Activated CD4-positive, alpha-beta memory T cell treated with anti-CD3 and anti-CD28 coated beads, Interleukin-2, amount 10 ng/mL, durations not matched to agents 7 days and 5 days (primary cell): ENCODE measurements around the gene NETO1. TPM values are rescaled to one million over a fixed set of nuclear protein-coding genes. Genes with fewer than 3 reads are reported as not detected.

Experiments
- CTCF ChIA-PET: fragments of 350-600 bp; sonication (Branson Sonifier 250); formaldehyde crosslinking; loops from one replicate; lab custom pipeline; 2021; ENCODE audit warnings: antibody characterized with exemption, inconsistent platforms; lab: Charles Lee
- POLR2A ChIA-PET: fragments of 350-600 bp; sonication (Branson Sonifier 250); formaldehyde crosslinking; loops from one replicate; lab custom pipeline; 2021; ENCODE audit warnings: antibody characterized with exemption; lab: Charles Lee
- DNase-seq: peaks from one replicate; pipeline ENCODE4 v3.0.0-alpha.2; 2020
- H3K27ac Mint-ChIP-seq: one replicate; pipeline ENCODE4 v1.8.0; 2021; ENCODE audit warnings: mild to moderate bottlenecking, mixed read lengths
- H3K27me3 Mint-ChIP-seq: one replicate; pipeline ENCODE4 v1.8.0; 2021; ENCODE audit warnings: mixed read lengths
- H3K36me3 Mint-ChIP-seq: one replicate; pipeline ENCODE4 v1.8.0; 2021; ENCODE audit warnings: low read depth, mixed read lengths
- H3K4me1 Mint-ChIP-seq: one replicate; pipeline ENCODE4 v1.8.0; 2021; ENCODE audit warnings: mixed read lengths
- H3K4me3 Mint-ChIP-seq: one replicate; pipeline ENCODE4 v1.8.0; 2021; ENCODE audit warnings: mild to moderate bottlenecking, mixed read lengths
- H3K9me3 Mint-ChIP-seq: one replicate; pipeline ENCODE4 v1.8.0; 2021; ENCODE audit warnings: mixed read lengths
- total RNA-seq, 2 experiments: library from RNA; stranded (reverse); gene quantifications; one replicate each; pipeline ENCODE4 v1.2.3, GENCODE V29; 2021

NETO1 gene
- total RNA-seq, 2 experiments from 2014 or later = not detected

DNA sequence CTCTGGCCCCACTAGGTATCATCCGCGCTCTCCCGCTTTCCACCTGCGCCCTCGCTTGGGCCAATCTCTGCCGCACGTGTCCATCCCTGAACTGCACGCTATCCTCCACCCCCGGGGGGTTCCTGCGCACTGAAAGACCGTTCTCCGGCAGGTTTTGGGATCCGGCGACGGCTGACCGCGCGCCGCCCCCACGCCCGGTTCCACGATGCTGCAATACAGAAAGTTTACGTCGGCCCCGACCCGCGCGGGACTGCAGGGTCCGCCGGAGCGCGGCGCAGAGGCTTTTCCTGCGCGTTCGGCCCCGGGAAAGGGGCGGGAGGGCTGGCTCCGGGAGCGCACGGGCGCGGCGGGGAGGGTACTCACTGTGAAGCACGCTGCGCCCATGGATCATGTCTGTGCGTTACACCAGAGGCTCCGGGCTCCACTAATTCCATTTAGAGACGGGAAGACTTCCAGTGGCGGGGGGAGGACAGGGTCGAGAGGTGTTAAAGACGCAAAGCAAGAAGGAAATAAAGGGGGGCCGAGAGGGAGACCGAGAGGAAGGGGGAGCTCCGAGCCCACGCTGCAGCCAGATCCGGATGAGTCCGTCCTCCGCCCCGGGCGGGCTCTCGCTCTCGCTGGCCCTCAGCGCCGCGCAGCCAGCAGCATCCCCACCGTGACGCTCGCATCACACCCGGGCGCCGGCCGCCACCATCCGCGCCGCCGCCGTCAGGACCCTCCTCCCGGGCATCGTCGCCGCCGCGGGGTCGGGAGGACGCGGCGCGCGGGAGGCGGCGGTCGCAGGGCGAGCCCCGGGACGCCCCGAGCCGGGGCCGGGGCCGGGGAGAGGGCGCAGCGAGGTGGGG lies 664 bp downstream of the NETO1 start:
- H3K27ac Mint-ChIP-seq = no peak overlapping the region
- no peaks in the 10 kb centered on the region for H3K4me1 Mint-ChIP-seq
- H3K9me3 Mint-ChIP-seq = peaks cover 4% of the 10 kb centered on the region
- ChIA-PET CTCF (no interaction called here), POLR2A (no interaction called here)
- no peak for DNase-seq
- peaks cover 7% of the 10 kb centered on the region for H3K36me3 Mint-ChIP-seq
- H3K4me3 Mint-ChIP-seq = no peak overlapping the region
- peaks cover 21% of the 10 kb centered on the region for H3K27me3 Mint-ChIP-seq

DNA sequence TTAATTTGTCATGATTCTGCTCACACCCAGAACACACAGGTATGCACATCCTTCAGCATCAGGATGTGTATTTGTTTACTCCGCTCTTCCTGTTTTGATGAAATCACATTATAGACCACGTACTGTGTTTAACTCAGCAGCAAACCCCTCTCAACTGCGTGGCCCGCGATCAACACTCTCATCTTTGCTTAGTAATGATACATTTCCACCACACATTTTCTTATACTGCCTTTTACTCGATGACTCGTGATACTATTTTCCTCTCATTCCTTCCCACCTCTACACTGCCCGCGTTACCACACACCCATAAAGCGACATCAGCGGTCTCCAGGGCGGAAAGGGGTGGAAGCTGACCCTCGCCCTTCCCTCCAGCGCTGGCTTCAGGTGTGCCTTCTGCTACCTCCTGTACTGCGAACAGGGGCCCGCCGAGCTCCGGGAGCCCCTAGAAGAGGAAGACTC lies 1.3 kb downstream of the NETO1 start:
- Mint-ChIP-seq H3K27me3 (peaks cover 21% of the 10 kb centered on the region), H3K36me3 (peaks cover 7% of the 10 kb centered on the region), H3K9me3 (peaks cover 7% of the 10 kb centered on the region), H3K4me1 (no peaks in the 10 kb centered on the region), H3K4me3 (no peak overlapping the region), H3K27ac (no peak overlapping the region)
- ChIA-PET CTCF (no interaction called here), POLR2A (no interaction called here)
- no peak for DNase-seq

DNA sequence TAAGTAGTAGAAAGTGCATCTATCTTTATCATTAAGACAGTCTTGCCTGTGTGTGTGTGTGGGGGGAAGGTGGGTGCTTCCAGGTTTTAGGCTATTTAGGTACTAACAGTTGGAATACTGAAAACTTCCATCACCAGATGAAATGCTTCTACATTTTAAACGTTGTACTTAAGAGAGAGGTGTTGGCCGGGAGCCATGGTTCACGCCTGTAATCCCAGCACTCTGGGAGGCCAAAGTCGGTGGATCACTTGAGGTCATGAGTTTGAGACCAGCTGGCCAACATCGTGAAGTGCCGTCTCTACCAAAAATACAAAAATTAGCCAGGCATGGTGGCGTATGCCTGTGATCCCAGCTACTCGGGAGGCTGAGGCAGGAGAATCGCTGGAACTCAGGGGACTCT lies 4.0 kb downstream of the NETO1 start:
- Mint-ChIP-seq H3K36me3 (peaks cover 4% of the 10 kb centered on the region), H3K4me1 (no peaks in the 10 kb centered on the region), H3K27me3 (peaks cover 17% of the 10 kb centered on the region), H3K4me3 (no peak overlapping the region), H3K9me3 (peaks cover 7% of the 10 kb centered on the region), H3K27ac (no peak overlapping the region)
- ChIA-PET CTCF (no interaction called here), POLR2A (no interaction called here)
- no peak for DNase-seq

DNA sequence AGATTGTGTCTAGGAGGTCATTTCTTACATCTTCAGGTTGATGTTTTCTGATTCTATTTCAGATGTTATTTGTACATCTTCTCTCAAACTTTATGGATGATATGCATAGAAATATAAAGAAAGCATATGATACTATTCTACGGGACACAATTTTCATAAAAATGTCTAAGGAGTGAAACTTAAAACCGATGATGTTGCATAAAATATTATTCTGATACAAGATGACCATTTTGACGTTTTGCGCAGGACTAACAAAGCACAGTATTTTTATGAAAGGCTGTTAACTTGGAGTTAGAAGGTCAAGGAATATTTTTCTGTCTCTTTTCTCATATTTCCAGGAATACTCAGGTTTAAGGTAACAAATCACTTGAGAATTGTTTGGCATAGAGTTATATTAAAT lies 8.7 kb downstream of the NETO1 start:
- H3K27ac Mint-ChIP-seq = no peak overlapping the region
- H3K4me1 Mint-ChIP-seq = no peaks in the 10 kb centered on the region
- DNase-seq = no peak
- H3K27me3 Mint-ChIP-seq = no peaks in the 10 kb centered on the region
- H3K9me3 Mint-ChIP-seq = peaks cover 5% of the 10 kb centered on the region
- H3K4me3 Mint-ChIP-seq = no peak overlapping the region
- ChIA-PET CTCF (no interaction called here), POLR2A (no interaction called here)
- no peaks in the 10 kb centered on the region for H3K36me3 Mint-ChIP-seq

DNA sequence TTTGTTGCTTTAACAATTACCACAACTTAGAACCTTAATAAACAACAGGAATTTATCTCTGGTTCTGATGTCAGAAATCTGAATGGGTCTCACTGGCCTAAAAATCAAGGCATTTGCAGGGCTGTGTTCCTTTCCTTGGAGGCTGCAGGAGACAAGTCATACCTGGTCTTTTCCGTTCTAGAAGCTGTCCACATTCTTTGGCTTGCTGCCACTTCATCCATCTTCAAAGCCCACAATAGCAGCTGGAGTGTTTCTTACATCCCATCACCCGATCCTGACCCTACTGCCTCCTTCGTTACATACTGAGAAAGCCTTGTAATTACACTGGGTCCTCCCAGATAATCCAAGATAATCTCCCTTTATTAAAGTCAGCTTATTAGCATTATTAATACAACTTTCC lies 18.1 kb downstream of the NETO1 start:
- Mint-ChIP-seq H3K27ac (no peak overlapping the region), H3K4me1 (no peaks in the 10 kb centered on the region), H3K27me3 (no peaks in the 10 kb centered on the region), H3K4me3 (no peak overlapping the region), H3K9me3 (peaks cover 16% of the 10 kb centered on the region), H3K36me3 (no peaks in the 10 kb centered on the region)
- ChIA-PET CTCF (no interaction called here), POLR2A (no interaction called here)
- no peak for DNase-seq

DNA sequence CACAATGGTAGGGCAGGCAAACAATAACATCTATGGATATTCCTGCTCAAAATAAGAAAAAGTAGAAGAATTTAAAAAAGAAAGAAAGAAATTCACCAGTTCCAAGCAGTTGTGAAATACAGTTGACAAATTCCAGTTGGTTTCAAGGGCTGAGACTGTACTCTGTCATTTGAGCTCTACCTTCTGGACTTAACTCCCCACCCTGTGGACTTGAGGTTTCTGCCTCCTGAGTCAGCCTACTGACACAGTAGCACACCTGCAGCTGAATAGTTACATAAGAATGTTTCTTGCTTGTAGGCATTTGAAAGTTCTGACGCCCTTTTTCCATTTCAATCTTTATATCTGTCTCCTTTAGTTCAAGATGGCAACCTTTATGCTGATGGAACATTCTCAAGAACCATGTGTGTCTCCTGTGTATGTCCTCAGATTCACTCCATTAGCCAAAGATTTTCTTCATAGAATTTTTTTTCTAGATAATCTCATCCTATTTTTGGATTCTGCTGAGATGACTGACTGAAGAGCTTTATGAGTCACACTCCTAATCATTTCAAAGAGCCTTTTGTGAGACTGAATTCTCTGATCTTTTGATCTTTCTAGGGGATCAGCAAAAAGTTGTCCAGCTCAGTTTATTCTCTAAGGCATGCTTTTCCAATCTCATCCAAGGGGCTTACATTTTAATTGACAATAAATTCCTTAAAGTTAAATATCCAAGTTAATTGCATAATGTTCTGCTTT lies 19.1 kb downstream of the NETO1 start:
- peaks cover 16% of the 10 kb centered on the region for H3K9me3 Mint-ChIP-seq
- no peaks in the 10 kb centered on the region for H3K4me1 Mint-ChIP-seq
- H3K36me3 Mint-ChIP-seq = no peaks in the 10 kb centered on the region
- CTCF ChIA-PET = interaction anchor here (0.9 kb wide), 1 partner anchor 21 kb away, joined by 3 read pairs; no protein-coding TSS in a partner anchor
- POLR2A ChIA-PET = no interaction called here
- no peak overlapping the region for H3K4me3 Mint-ChIP-seq
- no peak overlapping the region for H3K27ac Mint-ChIP-seq
- no peaks in the 10 kb centered on the region for H3K27me3 Mint-ChIP-seq
- DNase-seq = no peak

DNA sequence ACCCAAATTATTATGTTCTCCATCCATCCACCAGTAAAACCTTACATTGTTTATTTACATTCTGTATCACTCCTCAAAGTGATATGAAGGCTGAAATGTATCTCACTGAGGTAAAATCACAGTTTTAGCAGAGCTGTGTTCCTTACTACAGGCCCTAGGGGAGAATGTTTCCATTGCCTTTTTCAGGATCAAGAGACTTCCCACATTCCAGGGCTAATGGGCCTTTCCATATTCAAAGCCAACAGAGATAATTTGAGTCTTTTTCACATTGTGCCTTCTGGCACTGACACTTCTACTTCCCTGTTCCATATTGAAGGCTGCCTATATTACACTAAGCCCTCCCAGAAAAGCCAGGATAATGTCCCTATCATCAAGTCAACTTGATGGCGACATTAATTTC lies 20.0 kb downstream of the NETO1 start:
- no peak for DNase-seq
- no peaks in the 10 kb centered on the region for H3K27me3 Mint-ChIP-seq
- POLR2A ChIA-PET = no interaction called here
- H3K27ac Mint-ChIP-seq = no peak overlapping the region
- no peak overlapping the region for H3K4me3 Mint-ChIP-seq
- no peaks in the 10 kb centered on the region for H3K36me3 Mint-ChIP-seq
- H3K4me1 Mint-ChIP-seq = no peaks in the 10 kb centered on the region
- CTCF ChIA-PET = no interaction called here
- H3K9me3 Mint-ChIP-seq = peaks cover 18% of the 10 kb centered on the region

DNA sequence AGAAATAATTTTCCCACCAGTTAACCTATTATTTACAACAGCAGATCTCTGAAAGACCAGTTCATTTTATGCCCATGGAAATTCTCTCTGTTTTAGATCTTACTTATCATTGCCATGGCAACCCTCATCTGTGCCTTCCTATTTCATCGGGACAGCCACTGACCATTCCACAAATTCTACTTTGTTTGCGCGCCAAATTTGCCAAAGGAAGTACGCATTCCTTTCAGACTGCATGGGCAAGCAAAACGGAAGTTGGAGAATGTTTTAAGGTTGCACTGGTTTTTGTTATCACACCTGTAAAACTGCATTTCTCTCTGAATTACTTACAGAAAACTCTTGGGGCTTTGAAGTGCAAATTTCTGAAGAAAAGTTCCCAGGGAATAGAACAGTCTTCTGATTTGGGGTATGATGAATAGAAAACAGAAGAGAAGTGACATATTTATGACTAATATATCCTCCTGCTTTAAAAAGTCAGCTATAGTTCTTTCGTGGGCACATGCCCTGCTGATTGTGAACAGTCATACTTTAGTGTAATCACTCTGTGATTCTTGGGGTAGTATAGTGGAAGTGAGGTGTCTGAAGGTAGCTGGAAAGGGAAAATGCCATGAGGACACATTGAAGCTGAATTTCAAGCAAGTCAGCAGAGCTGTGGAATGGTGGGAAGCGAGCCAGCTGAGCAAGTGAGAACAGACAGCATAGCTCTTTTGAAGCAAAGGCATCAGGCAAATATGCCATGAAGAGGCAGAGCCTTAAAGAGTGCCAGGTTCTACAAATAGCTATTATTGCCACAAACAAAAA lies 20.9 kb downstream of the NETO1 start:
- H3K27me3 Mint-ChIP-seq = no peaks in the 10 kb centered on the region
- no peaks in the 10 kb centered on the region for H3K4me1 Mint-ChIP-seq
- no peak for DNase-seq
- no peak overlapping the region for H3K4me3 Mint-ChIP-seq
- H3K27ac Mint-ChIP-seq = no peak overlapping the region
- ChIA-PET POLR2A (no interaction called here), CTCF (no interaction called here)
- H3K9me3 Mint-ChIP-seq = peaks cover 14% of the 10 kb centered on the region
- H3K36me3 Mint-ChIP-seq = no peaks in the 10 kb centered on the region

DNA sequence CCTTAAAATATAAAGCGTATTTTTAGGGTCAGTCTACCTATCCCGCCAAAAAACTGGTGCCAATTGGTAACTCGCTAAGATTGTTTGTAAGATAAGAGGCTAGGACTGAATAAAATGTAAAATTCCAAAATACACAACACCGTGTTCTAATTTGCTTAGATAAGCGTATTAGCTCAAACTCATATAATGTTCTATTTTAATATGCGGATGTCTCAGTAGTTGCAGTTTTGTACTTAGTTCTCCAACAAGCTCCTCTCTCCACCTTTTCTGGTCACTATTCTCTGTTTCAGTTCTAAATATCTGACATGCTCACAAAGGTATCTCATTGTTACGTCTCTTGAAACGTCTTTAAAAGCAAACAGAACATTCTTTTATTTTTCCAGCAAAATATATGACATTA lies 24.0 kb downstream of the NETO1 start:
- no peak for DNase-seq
- Mint-ChIP-seq H3K36me3 (no peaks in the 10 kb centered on the region), H3K4me1 (no peaks in the 10 kb centered on the region), H3K27ac (no peak overlapping the region), H3K27me3 (no peaks in the 10 kb centered on the region), H3K9me3 (peaks cover 11% of the 10 kb centered on the region), H3K4me3 (no peak overlapping the region)
- ChIA-PET POLR2A (no interaction called here), CTCF (no interaction called here)

DNA sequence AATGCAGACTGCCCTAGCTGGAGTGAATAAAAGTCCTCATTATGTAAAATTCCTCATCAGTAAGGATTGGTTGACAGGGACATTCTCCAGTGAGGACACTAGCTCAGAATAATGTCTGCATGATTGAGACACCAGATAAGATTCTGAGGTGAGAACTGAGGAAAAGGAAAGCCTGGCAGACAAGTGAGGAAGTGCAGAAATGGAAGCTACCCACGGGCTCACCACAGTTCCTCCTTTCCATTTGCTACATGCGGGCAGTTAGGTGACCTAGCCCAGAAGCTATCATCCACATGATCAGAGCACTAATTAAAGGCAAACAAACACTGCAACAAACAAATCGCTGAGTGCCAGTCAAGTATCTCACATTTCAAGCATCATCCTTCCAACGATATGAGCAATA lies 27.7 kb downstream of the NETO1 start:
- no peaks in the 10 kb centered on the region for H3K36me3 Mint-ChIP-seq
- H3K4me1 Mint-ChIP-seq = no peaks in the 10 kb centered on the region
- DNase-seq = no peak
- H3K4me3 Mint-ChIP-seq = no peak overlapping the region
- H3K9me3 Mint-ChIP-seq = peaks cover 4% of the 10 kb centered on the region
- CTCF ChIA-PET = no interaction called here
- POLR2A ChIA-PET = no interaction called here
- no peak overlapping the region for H3K27ac Mint-ChIP-seq
- H3K27me3 Mint-ChIP-seq = no peaks in the 10 kb centered on the region

DNA sequence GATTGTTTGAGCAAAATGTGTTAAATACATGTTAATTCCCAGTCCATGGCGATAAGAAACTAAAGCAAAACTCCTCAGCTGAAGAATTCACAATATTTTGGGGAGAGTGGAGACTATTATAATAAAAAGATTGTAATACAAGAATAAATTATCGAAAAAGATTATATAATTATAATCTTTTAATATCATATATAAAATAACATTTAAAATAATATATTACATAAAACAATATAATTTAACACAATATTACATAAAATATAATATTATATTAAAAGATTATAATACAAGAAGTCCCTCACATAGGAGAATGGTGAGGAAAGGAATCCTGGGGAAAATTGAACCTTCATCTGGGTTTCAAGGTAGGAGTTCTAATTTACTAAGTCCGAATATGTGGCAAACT lies 33.1 kb downstream of the NETO1 start:
- Mint-ChIP-seq H3K27me3 (no peaks in the 10 kb centered on the region), H3K4me3 (no peak overlapping the region), H3K9me3 (no peaks in the 10 kb centered on the region), H3K36me3 (no peaks in the 10 kb centered on the region), H3K4me1 (no peaks in the 10 kb centered on the region), H3K27ac (no peak overlapping the region)
- CTCF ChIA-PET = no interaction called here
- POLR2A ChIA-PET = no interaction called here
- no peak for DNase-seq

DNA sequence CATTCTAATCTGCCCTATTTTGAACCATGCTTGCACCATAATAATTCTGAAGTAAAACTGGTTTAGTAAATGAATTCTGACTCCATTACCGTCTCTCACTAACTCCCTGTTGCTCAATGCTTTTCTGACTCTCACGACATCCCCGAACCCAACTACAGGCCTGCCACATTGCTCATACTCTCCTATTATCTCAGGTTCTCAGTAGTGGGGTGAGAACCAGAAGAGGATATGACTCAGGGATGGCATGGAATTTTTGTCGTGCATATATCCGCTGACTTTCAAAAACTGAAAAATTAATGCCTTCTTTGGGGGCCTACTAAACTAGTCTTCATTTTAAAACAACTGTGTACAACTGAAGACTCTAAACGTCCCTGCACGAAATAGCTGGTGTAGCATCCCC lies 34.3 kb downstream of the NETO1 start:
- H3K27ac Mint-ChIP-seq = no peak overlapping the region
- no peaks in the 10 kb centered on the region for H3K4me1 Mint-ChIP-seq
- H3K36me3 Mint-ChIP-seq = no peaks in the 10 kb centered on the region
- H3K27me3 Mint-ChIP-seq = no peaks in the 10 kb centered on the region
- no peak overlapping the region for H3K4me3 Mint-ChIP-seq
- POLR2A ChIA-PET = no interaction called here
- CTCF ChIA-PET = no interaction called here
- H3K9me3 Mint-ChIP-seq = no peaks in the 10 kb centered on the region
- DNase-seq = no peak

DNA sequence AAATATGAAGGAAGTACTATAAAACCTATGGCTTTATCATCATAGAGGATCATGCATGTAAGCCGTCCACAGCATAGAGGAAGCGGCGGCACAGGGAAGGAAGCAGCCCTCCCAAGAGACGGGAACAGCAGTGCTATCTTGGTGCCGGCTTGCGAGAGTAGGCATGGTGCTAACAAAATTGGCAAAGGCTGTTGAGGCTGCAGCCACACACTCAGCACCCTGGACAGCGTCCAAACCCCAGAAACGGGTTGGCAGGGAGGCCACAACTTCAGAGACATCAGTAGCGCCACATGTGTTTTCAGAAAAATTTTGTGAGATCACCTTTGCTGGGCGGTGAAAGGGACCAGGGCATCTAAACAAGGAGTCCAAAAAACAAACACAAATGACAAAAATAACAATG lies 37.7 kb downstream of the NETO1 start:
- H3K27me3 Mint-ChIP-seq = no peaks in the 10 kb centered on the region
- no peaks in the 10 kb centered on the region for H3K9me3 Mint-ChIP-seq
- CTCF ChIA-PET = no interaction called here
- DNase-seq = no peak
- no peaks in the 10 kb centered on the region for H3K36me3 Mint-ChIP-seq
- H3K4me3 Mint-ChIP-seq = no peak overlapping the region
- H3K27ac Mint-ChIP-seq = no peak overlapping the region
- H3K4me1 Mint-ChIP-seq = no peaks in the 10 kb centered on the region
- POLR2A ChIA-PET = no interaction called here
